Measurements from ENCODE around the gene PHB1. TPM values are rescaled to one million over a fixed set of nuclear protein-coding genes. Genes with fewer than 3 reads are reported as not detected.

Gene PHB1
- total and polyA plus RNA-seq, 2 experiments from 2014 or later = 194 to 211 TPM

DNA sequence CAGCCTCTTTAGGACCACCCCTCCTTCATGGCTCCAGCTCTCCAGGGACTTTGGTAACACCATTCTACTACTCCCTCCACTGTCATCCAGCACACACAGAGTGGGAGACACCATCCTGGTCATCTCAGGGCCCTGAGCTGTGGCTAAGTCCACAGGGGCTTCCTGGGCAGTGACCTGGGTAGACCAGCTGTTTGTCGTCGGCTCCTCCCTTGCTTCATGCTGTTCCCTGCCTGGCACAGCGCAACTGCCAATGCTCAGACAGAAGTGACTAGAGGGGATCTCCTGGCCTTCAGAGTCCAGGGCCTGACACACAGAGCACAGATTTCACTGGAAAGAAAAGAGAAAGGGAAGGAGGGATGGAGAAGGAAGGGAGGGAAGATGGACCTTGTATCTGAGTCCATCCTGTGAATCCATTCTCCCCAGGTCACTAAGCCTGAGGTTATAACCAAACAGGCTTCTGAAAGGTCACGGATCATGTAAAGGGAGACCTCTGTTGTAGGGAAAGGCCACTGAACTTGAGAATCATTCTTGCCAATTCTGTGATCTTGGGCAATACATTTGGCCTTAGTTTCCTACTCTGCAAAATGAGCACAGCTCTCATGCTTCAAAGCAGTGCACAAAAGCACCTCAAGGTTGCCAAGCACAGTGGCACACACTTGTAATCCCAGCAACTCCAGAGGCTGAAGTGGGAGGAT is 18.5 kb upstream of the PHB1 start:
- no peak overlapping the region for H3K4me3 ChIP-seq
- H3K4me1 ChIP-seq (ENCODE audit: insufficient read depth) = peaks cover 9% of the 10 kb centered on the region; the same call in 1 of the 2 replicates
- peaks cover 12% of the 10 kb centered on the region for H3K27me3 ChIP-seq (ENCODE audit: insufficient read depth)
- no peaks in the 10 kb centered on the region for H3F3A ChIP-seq (replicated peaks; ENCODE audit: low read depth)
- H3K27ac ChIP-seq (ENCODE audit: low read depth) = no peak overlapping the region
- no peak overlapping the region for H3K27ac Mint-ChIP-seq
- no peaks in the 10 kb centered on the region for H3K9me3 Mint-ChIP-seq
- H2AFZ ChIP-seq = no peak overlapping the region
- TF ChIP-seq ZNF331 (CRISPR knock-in tag; IDR thresholded peaks at IDR 0.05; ENCODE audit: low read depth) (no peak), EZH2phosphoT487 (IDR thresholded peaks at IDR 0.05; ENCODE audit: unreplicated experiment) (no peak), NANOG (IDR thresholded peaks at IDR 0.05; ENCODE audit: borderline replicate concordance) (no peak)
- H3K79me2 ChIP-seq (replicated peaks; ENCODE audit: insufficient read depth) = no peaks in the 10 kb centered on the region
- no peak for ATAC-seq
- peaks cover 10% of the 10 kb centered on the region; the same call in 2 of the 3 replicates for H3K4me1 Mint-ChIP-seq
- H4K20me1 ChIP-seq (replicated peaks; ENCODE audit: insufficient read depth) = no peaks in the 10 kb centered on the region
- DNase-seq (ENCODE audit: low spot score) = no peak
- no peak overlapping the region for H3K4me2 ChIP-seq
- no peaks in the 10 kb centered on the region for H3K36me3 Mint-ChIP-seq (ENCODE audit: low read depth)
- peaks cover 12% of the 10 kb centered on the region for H3K27me3 Mint-ChIP-seq (ENCODE audit: insufficient read depth, low read depth, poor library complexity)
- H3K9me2 ChIP-seq (ENCODE audit: insufficient read depth) = no peaks in the 10 kb centered on the region
- no peak overlapping the region for H3K4me3 Mint-ChIP-seq
- peaks cover 3% of the 10 kb centered on the region; the same call in 1 of the 2 replicates for H3K36me3 ChIP-seq (ENCODE audit: insufficient read depth)

DNA sequence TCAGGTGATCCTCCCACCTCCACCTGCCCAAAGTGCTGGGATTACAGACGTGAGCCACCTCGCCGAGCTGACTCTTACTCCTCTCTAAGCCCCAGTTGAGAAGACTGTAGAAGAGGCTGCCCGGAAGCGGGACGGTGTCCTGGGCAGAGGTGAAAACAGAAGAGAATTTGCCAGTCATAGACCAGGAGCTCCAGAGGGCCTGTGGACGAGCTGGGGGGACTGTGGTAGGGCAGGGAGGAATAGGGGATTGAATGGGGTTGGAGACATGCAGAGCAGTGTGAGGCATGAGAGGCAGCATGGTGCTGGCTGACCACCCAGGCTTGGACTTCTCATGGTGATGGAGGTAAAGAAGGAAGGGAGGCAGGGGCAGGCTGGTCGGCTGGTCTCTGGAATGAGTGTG is 17.1 kb upstream of the PHB1 start:
- ATAC-seq (no peak), DNase-seq (ENCODE audit: low spot score) (no peak)
- Histone ChIP-seq H2AFZ (no peak overlapping the region), H3K27ac (ENCODE audit: low read depth) (no peak overlapping the region), H3K4me1 (ENCODE audit: insufficient read depth) (peaks cover 6% of the 10 kb centered on the region; the same call in 1 of the 2 replicates), H3F3A (replicated peaks; ENCODE audit: low read depth) (no peaks in the 10 kb centered on the region), H3K36me3 (ENCODE audit: insufficient read depth) (no peaks in the 10 kb centered on the region), H3K79me2 (replicated peaks; ENCODE audit: insufficient read depth) (no peaks in the 10 kb centered on the region), H3K4me2 (no peak overlapping the region), H4K20me1 (replicated peaks; ENCODE audit: insufficient read depth) (no peaks in the 10 kb centered on the region), H3K4me3 (no peak overlapping the region), H3K27me3 (ENCODE audit: insufficient read depth) (no peaks in the 10 kb centered on the region), H3K9me2 (ENCODE audit: insufficient read depth) (no peaks in the 10 kb centered on the region)
- H3K27me3 Mint-ChIP-seq (ENCODE audit: insufficient read depth, low read depth, poor library complexity) = peaks cover 10% of the 10 kb centered on the region
- H3K27ac Mint-ChIP-seq = no peak overlapping the region
- H3K9me3 Mint-ChIP-seq = no peaks in the 10 kb centered on the region
- H3K4me1 Mint-ChIP-seq = peaks cover 9% of the 10 kb centered on the region; the same call in 2 of the 3 replicates
- H3K36me3 Mint-ChIP-seq (ENCODE audit: low read depth) = no peaks in the 10 kb centered on the region
- no peak overlapping the region for H3K4me3 Mint-ChIP-seq
- TF ChIP-seq ZNF114 (CRISPR knock-in tag; IDR thresholded peaks at IDR 0.05) = no peak
- TF ChIP-seq, protein P1, sequence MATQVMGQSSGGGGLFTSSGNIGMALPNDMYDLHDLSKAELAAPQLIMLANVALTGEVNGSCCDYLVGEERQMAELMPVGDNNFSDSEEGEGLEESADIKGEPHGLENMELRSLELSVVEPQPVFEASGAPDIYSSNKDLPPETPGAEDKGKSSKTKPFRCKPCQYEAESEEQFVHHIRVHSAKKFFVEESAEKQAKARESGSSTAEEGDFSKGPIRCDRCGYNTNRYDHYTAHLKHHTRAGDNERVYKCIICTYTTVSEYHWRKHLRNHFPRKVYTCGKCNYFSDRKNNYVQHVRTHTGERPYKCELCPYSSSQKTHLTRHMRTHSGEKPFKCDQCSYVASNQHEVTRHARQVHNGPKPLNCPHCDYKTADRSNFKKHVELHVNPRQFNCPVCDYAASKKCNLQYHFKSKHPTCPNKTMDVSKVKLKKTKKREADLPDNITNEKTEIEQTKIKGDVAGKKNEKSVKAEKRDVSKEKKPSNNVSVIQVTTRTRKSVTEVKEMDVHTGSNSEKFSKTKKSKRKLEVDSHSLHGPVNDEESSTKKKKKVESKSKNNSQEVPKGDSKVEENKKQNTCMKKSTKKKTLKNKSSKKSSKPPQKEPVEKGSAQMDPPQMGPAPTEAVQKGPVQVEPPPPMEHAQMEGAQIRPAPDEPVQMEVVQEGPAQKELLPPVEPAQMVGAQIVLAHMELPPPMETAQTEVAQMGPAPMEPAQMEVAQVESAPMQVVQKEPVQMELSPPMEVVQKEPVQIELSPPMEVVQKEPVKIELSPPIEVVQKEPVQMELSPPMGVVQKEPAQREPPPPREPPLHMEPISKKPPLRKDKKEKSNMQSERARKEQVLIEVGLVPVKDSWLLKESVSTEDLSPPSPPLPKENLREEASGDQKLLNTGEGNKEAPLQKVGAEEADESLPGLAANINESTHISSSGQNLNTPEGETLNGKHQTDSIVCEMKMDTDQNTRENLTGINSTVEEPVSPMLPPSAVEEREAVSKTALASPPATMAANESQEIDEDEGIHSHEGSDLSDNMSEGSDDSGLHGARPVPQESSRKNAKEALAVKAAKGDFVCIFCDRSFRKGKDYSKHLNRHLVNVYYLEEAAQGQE (IDR thresholded peaks at IDR 0.05; ENCODE audit: unreplicated experiment) = no peak
- TF ChIP-seq, protein P2, sequence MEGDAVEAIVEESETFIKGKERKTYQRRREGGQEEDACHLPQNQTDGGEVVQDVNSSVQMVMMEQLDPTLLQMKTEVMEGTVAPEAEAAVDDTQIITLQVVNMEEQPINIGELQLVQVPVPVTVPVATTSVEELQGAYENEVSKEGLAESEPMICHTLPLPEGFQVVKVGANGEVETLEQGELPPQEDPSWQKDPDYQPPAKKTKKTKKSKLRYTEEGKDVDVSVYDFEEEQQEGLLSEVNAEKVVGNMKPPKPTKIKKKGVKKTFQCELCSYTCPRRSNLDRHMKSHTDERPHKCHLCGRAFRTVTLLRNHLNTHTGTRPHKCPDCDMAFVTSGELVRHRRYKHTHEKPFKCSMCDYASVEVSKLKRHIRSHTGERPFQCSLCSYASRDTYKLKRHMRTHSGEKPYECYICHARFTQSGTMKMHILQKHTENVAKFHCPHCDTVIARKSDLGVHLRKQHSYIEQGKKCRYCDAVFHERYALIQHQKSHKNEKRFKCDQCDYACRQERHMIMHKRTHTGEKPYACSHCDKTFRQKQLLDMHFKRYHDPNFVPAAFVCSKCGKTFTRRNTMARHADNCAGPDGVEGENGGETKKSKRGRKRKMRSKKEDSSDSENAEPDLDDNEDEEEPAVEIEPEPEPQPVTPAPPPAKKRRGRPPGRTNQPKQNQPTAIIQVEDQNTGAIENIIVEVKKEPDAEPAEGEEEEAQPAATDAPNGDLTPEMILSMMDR (conservative IDR thresholded peaks at IDR 0.05; ENCODE audit: low read depth in 2 of 2) = no peak
- TF ChIP-seq ZNF331 (CRISPR knock-in tag; IDR thresholded peaks at IDR 0.05; ENCODE audit: low read depth) = no peak

Measured in GM23338 (cell line).